ENCODE data around the gene RBM15B.
A peak's percentile ranks its signal among the peaks of the same experiment; 100 is the strongest.

The RBM15B gene, protein sequence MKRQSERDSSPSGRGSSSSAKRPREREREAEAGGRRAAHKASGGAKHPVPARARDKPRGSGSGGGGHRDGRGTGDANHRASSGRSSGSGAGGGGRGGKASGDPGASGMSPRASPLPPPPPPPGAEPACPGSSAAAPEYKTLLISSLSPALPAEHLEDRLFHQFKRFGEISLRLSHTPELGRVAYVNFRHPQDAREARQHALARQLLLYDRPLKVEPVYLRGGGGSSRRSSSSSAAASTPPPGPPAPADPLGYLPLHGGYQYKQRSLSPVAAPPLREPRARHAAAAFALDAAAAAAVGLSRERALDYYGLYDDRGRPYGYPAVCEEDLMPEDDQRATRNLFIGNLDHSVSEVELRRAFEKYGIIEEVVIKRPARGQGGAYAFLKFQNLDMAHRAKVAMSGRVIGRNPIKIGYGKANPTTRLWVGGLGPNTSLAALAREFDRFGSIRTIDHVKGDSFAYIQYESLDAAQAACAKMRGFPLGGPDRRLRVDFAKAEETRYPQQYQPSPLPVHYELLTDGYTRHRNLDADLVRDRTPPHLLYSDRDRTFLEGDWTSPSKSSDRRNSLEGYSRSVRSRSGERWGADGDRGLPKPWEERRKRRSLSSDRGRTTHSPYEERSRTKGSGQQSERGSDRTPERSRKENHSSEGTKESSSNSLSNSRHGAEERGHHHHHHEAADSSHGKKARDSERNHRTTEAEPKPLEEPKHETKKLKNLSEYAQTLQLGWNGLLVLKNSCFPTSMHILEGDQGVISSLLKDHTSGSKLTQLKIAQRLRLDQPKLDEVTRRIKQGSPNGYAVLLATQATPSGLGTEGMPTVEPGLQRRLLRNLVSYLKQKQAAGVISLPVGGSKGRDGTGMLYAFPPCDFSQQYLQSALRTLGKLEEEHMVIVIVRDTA

DNA sequence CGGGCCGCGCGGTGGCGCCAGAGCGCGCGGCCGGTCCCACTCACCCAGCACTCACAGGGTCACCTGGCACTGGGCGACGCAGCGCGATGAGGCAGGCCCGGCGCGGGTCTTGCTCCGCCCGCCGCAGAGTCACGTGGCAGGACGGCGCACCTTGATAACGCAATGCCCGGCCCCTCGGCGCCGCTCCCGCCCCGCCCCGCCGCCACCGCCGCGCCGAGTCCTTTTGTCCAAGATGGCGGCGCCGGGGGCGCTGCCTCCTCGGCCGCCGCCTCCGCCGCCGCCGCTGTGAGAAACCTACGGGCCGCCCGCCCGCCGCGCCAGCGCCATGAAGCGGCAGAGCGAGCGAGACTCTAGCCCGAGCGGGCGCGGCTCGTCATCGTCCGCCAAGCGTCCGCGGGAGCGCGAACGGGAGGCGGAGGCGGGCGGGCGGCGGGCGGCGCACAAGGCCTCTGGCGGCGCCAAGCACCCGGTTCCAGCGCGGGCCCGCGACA lies at the start of gene RBM15B:
Gene RBM15B, plus strand, starts transcription at position 211 of the 491 bp plus-strand sequence. Its CDS starts 115 bp downstream, at position 326.
- Histone ChIP-seq H3K9me3 (ENCODE audit: severe bottlenecking) (no peaks in the 10 kb centered on the region), H3K4me1 (ENCODE audit: insufficient read depth, poor library complexity, severe bottlenecking) (peaks cover 4% of the 10 kb centered on the region), H3K36me3 (ENCODE audit: low read depth) (peaks cover 82% of the 10 kb centered on the region), H3K4me3 (ENCODE audit: severe bottlenecking) (peak within 1 kb of the TSS; percentile 71), H3K27me3 (ENCODE audit: insufficient read depth, poor library complexity, severe bottlenecking) (no peaks in the 10 kb centered on the region), H3K27ac (ENCODE audit: poor library complexity, severe bottlenecking) (peak within 1 kb of the TSS; percentile 63)
- peak; percentile 97 for DNase-seq (ENCODE audit: low spot score)
- TF ChIP-seq, protein P1, sequence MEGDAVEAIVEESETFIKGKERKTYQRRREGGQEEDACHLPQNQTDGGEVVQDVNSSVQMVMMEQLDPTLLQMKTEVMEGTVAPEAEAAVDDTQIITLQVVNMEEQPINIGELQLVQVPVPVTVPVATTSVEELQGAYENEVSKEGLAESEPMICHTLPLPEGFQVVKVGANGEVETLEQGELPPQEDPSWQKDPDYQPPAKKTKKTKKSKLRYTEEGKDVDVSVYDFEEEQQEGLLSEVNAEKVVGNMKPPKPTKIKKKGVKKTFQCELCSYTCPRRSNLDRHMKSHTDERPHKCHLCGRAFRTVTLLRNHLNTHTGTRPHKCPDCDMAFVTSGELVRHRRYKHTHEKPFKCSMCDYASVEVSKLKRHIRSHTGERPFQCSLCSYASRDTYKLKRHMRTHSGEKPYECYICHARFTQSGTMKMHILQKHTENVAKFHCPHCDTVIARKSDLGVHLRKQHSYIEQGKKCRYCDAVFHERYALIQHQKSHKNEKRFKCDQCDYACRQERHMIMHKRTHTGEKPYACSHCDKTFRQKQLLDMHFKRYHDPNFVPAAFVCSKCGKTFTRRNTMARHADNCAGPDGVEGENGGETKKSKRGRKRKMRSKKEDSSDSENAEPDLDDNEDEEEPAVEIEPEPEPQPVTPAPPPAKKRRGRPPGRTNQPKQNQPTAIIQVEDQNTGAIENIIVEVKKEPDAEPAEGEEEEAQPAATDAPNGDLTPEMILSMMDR (IDR thresholded peaks at IDR 0.05; ENCODE audit: poor library complexity, severe bottlenecking), result peak; percentile 89
- ATAC-seq (ENCODE audit: low read depth), result peak; percentile 83

DNA sequence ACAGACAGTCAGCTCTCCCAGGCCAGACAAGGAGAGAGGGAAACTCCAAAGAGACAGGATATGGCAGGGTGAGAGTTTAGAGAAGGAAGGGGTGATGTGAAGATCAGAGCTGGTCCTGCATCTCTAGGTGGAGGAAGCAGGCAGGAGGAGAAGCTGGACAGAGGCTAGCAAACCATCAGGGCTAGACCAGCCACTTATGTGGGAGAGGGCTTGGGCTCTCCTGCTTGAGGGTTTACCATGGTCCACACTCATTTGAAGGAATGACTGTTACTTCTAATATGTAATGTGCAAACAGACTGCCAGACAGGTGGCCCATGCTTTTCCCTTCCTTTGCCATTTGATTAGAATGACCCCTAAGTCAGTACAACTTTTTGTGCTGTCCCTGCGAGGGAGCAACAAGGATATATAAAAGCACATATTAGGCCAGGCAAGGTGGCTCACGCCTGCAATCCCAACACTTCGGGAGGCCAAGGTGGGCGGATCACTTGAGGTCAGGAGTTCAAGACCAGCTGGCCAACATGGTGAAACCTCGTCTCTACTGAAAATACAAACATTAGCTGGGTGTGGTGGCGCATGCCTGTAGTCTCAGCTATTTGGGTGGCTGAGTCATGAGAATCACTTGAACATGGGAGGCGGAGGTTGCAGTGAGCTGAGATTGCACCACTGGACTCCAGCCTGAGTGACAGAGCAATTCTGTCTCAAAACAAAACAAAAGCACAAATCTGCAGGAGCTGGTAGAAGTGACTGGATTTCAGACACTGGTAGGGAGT lies 47.0 kb upstream of the RBM15B start:
- ATAC-seq (ENCODE audit: low read depth) (peak; percentile 41), DNase-seq (ENCODE audit: low spot score) (no peak)
- no peaks in the 10 kb centered on the region for H3K36me3 ChIP-seq (ENCODE audit: low read depth)
- no peaks in the 10 kb centered on the region for H3K9me3 ChIP-seq (ENCODE audit: severe bottlenecking)
- H3K4me1 ChIP-seq (ENCODE audit: insufficient read depth, poor library complexity, severe bottlenecking), result peaks cover 24% of the 10 kb centered on the region
- no peaks in the 10 kb centered on the region for H3K27me3 ChIP-seq (ENCODE audit: insufficient read depth, poor library complexity, severe bottlenecking)
- H3K27ac ChIP-seq (ENCODE audit: poor library complexity, severe bottlenecking), result no peak overlapping the region
- TF ChIP-seq, protein P1 (IDR thresholded peaks at IDR 0.05; ENCODE audit: poor library complexity, severe bottlenecking), result no peak
- H3K4me3 ChIP-seq (ENCODE audit: severe bottlenecking), result no peak overlapping the region

DNA sequence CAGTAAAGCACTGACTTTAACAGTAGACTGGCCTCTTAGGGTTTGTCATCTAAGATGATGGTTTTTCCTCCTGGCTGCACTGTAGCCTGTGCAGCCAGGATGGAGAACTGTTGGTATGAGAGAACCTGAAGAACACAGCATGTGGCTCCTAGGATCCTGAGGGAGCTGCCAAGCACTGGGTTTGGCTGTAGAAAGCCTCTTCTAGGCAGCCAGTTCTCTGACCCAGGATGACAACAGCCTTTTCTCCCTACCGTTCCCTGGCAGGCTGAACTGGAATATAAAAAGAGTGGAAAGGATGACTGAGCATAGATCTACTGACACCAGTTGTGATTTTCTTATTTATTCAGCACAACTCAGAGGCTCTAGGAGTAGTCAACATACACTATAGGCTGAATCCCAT lies 40.3 kb upstream of the RBM15B start:
- Histone ChIP-seq H3K4me1 (ENCODE audit: insufficient read depth, poor library complexity, severe bottlenecking) (peaks cover under 1% of the 10 kb centered on the region), H3K4me3 (ENCODE audit: severe bottlenecking) (no peak overlapping the region), H3K9me3 (ENCODE audit: severe bottlenecking) (no peaks in the 10 kb centered on the region), H3K36me3 (ENCODE audit: low read depth) (no peaks in the 10 kb centered on the region), H3K27ac (ENCODE audit: poor library complexity, severe bottlenecking) (no peak overlapping the region), H3K27me3 (ENCODE audit: insufficient read depth, poor library complexity, severe bottlenecking) (no peaks in the 10 kb centered on the region)
- no peak for ATAC-seq (ENCODE audit: low read depth)
- DNase-seq (ENCODE audit: low spot score), result no peak
- TF ChIP-seq, protein P1 (IDR thresholded peaks at IDR 0.05; ENCODE audit: poor library complexity, severe bottlenecking), result no peak

DNA sequence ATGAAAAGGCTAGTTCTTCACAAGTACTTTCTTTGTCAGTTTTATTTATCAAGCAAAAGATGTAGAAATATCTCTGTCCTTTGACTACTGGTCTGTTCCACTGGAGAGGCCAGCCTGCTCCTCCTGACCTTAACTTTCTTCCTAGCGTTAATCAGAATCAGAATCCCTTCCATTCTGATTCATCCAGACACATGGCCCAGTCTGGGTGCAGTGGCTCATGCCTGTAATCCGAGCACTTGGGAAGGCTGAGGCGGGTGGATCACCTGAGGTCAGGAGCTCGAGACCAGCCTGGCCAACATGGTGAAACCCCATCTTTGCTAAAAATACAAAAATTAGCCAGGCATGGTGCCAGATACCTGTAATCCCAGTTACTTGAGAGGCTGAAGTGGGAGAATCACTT lies 38.0 kb upstream of the RBM15B start:
- Histone ChIP-seq H3K27me3 (ENCODE audit: insufficient read depth, poor library complexity, severe bottlenecking) (no peaks in the 10 kb centered on the region), H3K36me3 (ENCODE audit: low read depth) (no peaks in the 10 kb centered on the region), H3K27ac (ENCODE audit: poor library complexity, severe bottlenecking) (no peak overlapping the region), H3K9me3 (ENCODE audit: severe bottlenecking) (no peaks in the 10 kb centered on the region), H3K4me1 (ENCODE audit: insufficient read depth, poor library complexity, severe bottlenecking) (peaks cover 6% of the 10 kb centered on the region), H3K4me3 (ENCODE audit: severe bottlenecking) (no peak overlapping the region)
- DNase-seq (ENCODE audit: low spot score) (peak; percentile 3), ATAC-seq (ENCODE audit: low read depth) (no peak)
- TF ChIP-seq, protein P1 (IDR thresholded peaks at IDR 0.05; ENCODE audit: poor library complexity, severe bottlenecking), result no peak

All from RWPE2 (cell line).